ENCODE measurements around the gene DUSP22. TPM values are rescaled to one million over a fixed set of nuclear protein-coding genes. Genes with fewer than 3 reads are reported as not detected.

Gene DUSP22
- total and polyA plus RNA-seq, 2 of the 8 experiments (the other 6 are each of a cell fraction or from before 2014, with no cell fraction given) = 15.5 to 32.4 TPM

GRCh38 chr6:335572-335971, 43.3 kb downstream of the DUSP22 start (continued):
- TF ChIP-seq HDAC2 (IDR thresholded peaks at IDR 0.05; ENCODE audit: borderline replicate concordance in 1 of 2, low read depth in 2 of 2, low read length in 2 of 2) (no peak), CBX8 (IDR thresholded peaks at IDR 0.05; ENCODE audit: borderline replicate concordance, low read depth, low read length) (no peak), GTF2F1 (IDR thresholded peaks at IDR 0.05; ENCODE audit: borderline replicate concordance, low read depth, low read length) (no peak), SP1 (IDR thresholded peaks at IDR 0.05; ENCODE audit: low read depth, low read length) (no peak)
